ENCODE data around the gene ZNF454. TPM values are rescaled to one million over a fixed set of nuclear protein-coding genes. Genes with fewer than 3 reads are reported as not detected.

Gene ZNF454
- total RNA-seq, 4 donors from 2014 or later: 0.60 to 4.6 (median 2.1) TPM

DNA sequence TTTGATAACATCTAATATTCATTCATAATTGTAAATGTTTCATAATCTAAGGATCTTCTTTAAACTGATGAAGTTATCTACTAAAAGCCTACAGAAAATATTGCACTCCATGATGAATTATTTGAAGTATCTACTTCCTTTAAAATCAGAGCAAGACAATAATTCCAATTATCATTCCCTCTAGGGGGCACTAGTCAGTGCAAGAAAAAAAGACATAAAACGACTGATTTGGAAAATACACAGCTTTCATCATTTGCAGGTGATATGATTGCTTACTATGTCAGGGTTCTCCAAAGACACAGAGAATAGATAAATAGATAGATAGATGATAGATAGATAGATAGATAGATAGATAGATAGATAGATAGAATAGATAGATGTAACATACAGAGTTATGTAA is 67.7 kb downstream of the ZNF454 start:
- TF ChIP-seq, protein P1, sequence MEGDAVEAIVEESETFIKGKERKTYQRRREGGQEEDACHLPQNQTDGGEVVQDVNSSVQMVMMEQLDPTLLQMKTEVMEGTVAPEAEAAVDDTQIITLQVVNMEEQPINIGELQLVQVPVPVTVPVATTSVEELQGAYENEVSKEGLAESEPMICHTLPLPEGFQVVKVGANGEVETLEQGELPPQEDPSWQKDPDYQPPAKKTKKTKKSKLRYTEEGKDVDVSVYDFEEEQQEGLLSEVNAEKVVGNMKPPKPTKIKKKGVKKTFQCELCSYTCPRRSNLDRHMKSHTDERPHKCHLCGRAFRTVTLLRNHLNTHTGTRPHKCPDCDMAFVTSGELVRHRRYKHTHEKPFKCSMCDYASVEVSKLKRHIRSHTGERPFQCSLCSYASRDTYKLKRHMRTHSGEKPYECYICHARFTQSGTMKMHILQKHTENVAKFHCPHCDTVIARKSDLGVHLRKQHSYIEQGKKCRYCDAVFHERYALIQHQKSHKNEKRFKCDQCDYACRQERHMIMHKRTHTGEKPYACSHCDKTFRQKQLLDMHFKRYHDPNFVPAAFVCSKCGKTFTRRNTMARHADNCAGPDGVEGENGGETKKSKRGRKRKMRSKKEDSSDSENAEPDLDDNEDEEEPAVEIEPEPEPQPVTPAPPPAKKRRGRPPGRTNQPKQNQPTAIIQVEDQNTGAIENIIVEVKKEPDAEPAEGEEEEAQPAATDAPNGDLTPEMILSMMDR (IDR thresholded peaks at IDR 0.05): no peak
- DNase-seq (ENCODE audit: low spot score) (no peak), ATAC-seq (ENCODE audit: low FRiP score) (no peak)

Other genes starting within 250 kb of the ZNF454 start
- gene ZNF354A, start 210.5 kb upstream of the ZNF454 start, total RNA-seq: 10 to 100 TPM; 11.6 to 22.1 (median 13.9) TPM
- gene ZNF354B, start 81.2 kb upstream of the ZNF454 start, total RNA-seq: 10 to 100 TPM; 13.0 to 32.8 (median 22.8) TPM
- gene ZFP2, start 45.3 kb upstream of the ZNF454 start, total RNA-seq: 1 to 10 TPM in 3 of 4 donors, under 1 TPM in 1; 0.48 to 5.8 (median 2.0) TPM
- gene GRM6, start 54.1 kb downstream of the ZNF454 start, total RNA-seq: not detected
- 10 to 100 TPM in 1 of 4 donors, 1 to 10 TPM in 3; 3.0 to 10.2 (median 3.3) TPM for gene ZNF879, start 82.6 kb downstream of the ZNF454 start, total RNA-seq
- gene ZNF354C, start 119.2 kb downstream of the ZNF454 start, total RNA-seq: 1 to 10 TPM; 4.1 to 8.5 (median 4.6) TPM